K562 (cell line): ENCODE results near the gene CHEK2. TPM values are rescaled to one million over a fixed set of nuclear protein-coding genes. Genes with fewer than 3 reads are reported as not detected.

ENCODE experiments used
- ATAC-seq: fragments of 200-7000 bp; cut with Tn5 transposase; 3 replicates; pipeline ENCODE4 v1.9.1; 2020; ENCODE audit warnings: moderate library complexity
- BruUV-seq: library from RNA; stranded (reverse); fragments of 400-500 nt; replicated peaks from 2 replicates; lab custom pipeline; 2021; lab: Mats Ljungman, UMichigan
- CTCF ChIA-PET: fragments of 300-600 bp; formaldehyde crosslinking; extraction: SDS; loops from one replicate; lab custom pipeline; 2021; ENCODE audit warnings: low intra/inter-chr PET ratio; lab: Yijun Ruan, JAX
- POLR2A ChIA-PET: fragments of 300-600, 350-650 bp; sonication (Branson Sonifier 250); formaldehyde crosslinking; extraction: SDS; loops from one replicate; lab custom pipeline; 2021; ENCODE audit warnings: antibody characterized with exemption, inconsistent platforms; lab: Yijun Ruan, JAX
- DNase-seq, 4 experiments: peaks; one replicate each; pipeline versions ENCODE4 v3.0.0 to v3.0.0-alpha.2; 2011 to 2018; ENCODE audit warnings: low spot score in 3 of 4, mixed read lengths in 3 of 4; ENCODE audit errors: extremely low read depth in 1 of 4
- FAIRE-seq: peaks from 2 replicates; lab custom pipeline; 2011; peaks lifted over from hg19 to GRCh38; lab: Jason Lieb, UNC
- H2AFZ ChIP-seq: 2 replicates; pipeline ENCODE4 v1.6.0; 2011; ENCODE audit warnings: low read depth, low read length, control low read depth, inconsistent platforms
- H3K27ac ChIP-seq: fragments of 200-600 bp; 3 replicates; pipeline ENCODE4 v1.8.0; 2011; ENCODE audit warnings: low read depth, mild to moderate bottlenecking, control low read depth, inconsistent platforms, low read length, moderate library complexity, mixed read lengths; ENCODE audit errors: extremely low read depth
- H3K27me3 ChIP-seq, 2 experiments: fragments of 300-600 bp in 1 of 2; 2 replicates in 1 of 2; 3 replicates in 1 of 2; pipeline versions ENCODE4 v1.6.0 to v1.8.0; 2011; ENCODE audit warnings: inconsistent platforms in 2 of 2, low read length in 2 of 2, mild to moderate bottlenecking in 1 of 2, mixed read lengths in 1 of 2, moderate library complexity in 1 of 2; ENCODE audit not compliant: control insufficient read depth in 2 of 2, insufficient read depth in 2 of 2
- H3K36me3 ChIP-seq: fragments of 300-600 bp; 3 replicates; pipeline ENCODE4 v1.8.0; 2011; ENCODE audit warnings: mild to moderate bottlenecking, low read length, inconsistent platforms; ENCODE audit not compliant: control insufficient read depth, insufficient read depth
- H3K4me1 ChIP-seq, 2 experiments: fragments of 200-600 bp in 1 of 2; replicated peaks in 1 of 2; 2 replicates in 1 of 2; 3 replicates in 1 of 2; pipeline versions ENCODE4 v1.5.1 to v1.8.0; 2011; ENCODE audit warnings: inconsistent platforms in 2 of 2, low read length in 2 of 2, mild to moderate bottlenecking in 1 of 2, mixed read lengths in 1 of 2, moderate library complexity in 1 of 2; ENCODE audit not compliant: control insufficient read depth in 2 of 2, insufficient read depth in 2 of 2
- H3K4me2 ChIP-seq: 2 replicates; pipeline ENCODE4 v1.6.1; 2011; ENCODE audit warnings: low read length, control low read depth, inconsistent platforms, mixed read lengths; ENCODE audit not compliant: insufficient read depth
- H3K4me3 ChIP-seq: fragments of 200-600 bp; sonication (generic), shearing (Covaris generic); 2 replicates; pipeline ENCODE4 v1.5.1; 2016; ENCODE audit warnings: control low read depth, inconsistent platforms
- H3K79me2 ChIP-seq: fragments of 200-600 bp; 3 replicates; pipeline ENCODE4 v1.8.0; 2011; ENCODE audit warnings: low read length, inconsistent platforms; ENCODE audit not compliant: control insufficient read depth, insufficient read depth
- H3K9ac ChIP-seq, 2 experiments: 2 replicates each; pipeline versions ENCODE4 v1.6.0 to v1.6.1; 2011; ENCODE audit warnings: low read depth in 2 of 2, low read length in 2 of 2, control low read depth in 1 of 2, inconsistent platforms in 1 of 2, mild to moderate bottlenecking in 1 of 2, mixed read lengths in 1 of 2; ENCODE audit not compliant: insufficient read depth in 1 of 2
- H3K9me1 ChIP-seq: one replicate; pipeline ENCODE4 v1.6.0; 2011; ENCODE audit warnings: inconsistent platforms, mild to moderate bottlenecking, low read length, moderate library complexity; ENCODE audit not compliant: control insufficient read depth, insufficient read depth
- H3K9me3 ChIP-seq: replicated peaks from 2 replicates; pipeline ENCODE4 v1.5.1; 2011; ENCODE audit warnings: low read depth, low read length, inconsistent platforms; ENCODE audit not compliant: control insufficient read depth, insufficient read depth
- H4K20me1 ChIP-seq: replicated peaks from 2 replicates; pipeline ENCODE4 v1.6.1; 2011; ENCODE audit warnings: low read length, inconsistent platforms, mixed read lengths; ENCODE audit not compliant: control insufficient read depth, insufficient read depth
- ARID1B ChIP-seq: fragments of 450-650 bp; IDR thresholded peaks from 2 replicates; pipeline ENCODE4 v1.6.1; 2016; ENCODE audit warnings: antibody characterized with exemption, mild to moderate bottlenecking, inconsistent platforms
- ARID3A ChIP-seq: IDR thresholded peaks from 2 replicates; pipeline ENCODE4 v1.6.1; 2012; ENCODE audit warnings: low read depth, low read length, improper control_type of control experiment, borderline replicate concordance
- CBFA2T2 ChIP-seq: fragments of 450-650 bp; conservative IDR thresholded peaks from 2 replicates; pipeline ENCODE4 v1.6.1; 2017; ENCODE audit warnings: mild to moderate bottlenecking
- CBFA2T3 ChIP-seq: fragments of 450-650 bp; IDR thresholded peaks from 2 replicates; pipeline ENCODE4 v1.6.1; 2017
- CBX1 ChIP-seq: sonication (generic); IDR thresholded peaks from 2 replicates; pipeline ENCODE4 v1.6.1; 2016; ENCODE audit warnings: antibody characterized with exemption, low read depth, mild to moderate bottlenecking
- CCAR2 ChIP-seq: fragments of 200-400 bp; formaldehyde crosslinking; IDR thresholded peaks from 2 replicates; pipeline ENCODE4 v1.6.1; 2017; ENCODE audit warnings: mild to moderate bottlenecking, low read depth, low read length
- EGR1 ChIP-seq: fragments of 450-650 bp; conservative IDR thresholded peaks from 2 replicates; pipeline ENCODE4 v1.6.1; 2017; ENCODE audit warnings: mild to moderate bottlenecking
- ELF1 ChIP-seq: fragments of 200-800 bp; sonication (Bioruptor generic); IDR thresholded peaks from 2 replicates; pipeline ENCODE4 v1.6.1; 2016; ENCODE audit warnings: missing genetic modification characterization, missing compliant biosample characterization
- MAFK ChIP-seq: IDR thresholded peaks from 2 replicates; pipeline ENCODE4 v1.6.1; 2011; ENCODE audit warnings: low read length, improper control_type of control experiment
- MBD2 ChIP-seq: sonication (generic); IDR thresholded peaks from 2 replicates; pipeline ENCODE4 v1.6.1; 2016; ENCODE audit warnings: low read depth, borderline replicate concordance
- MYBL2 ChIP-seq, 2 experiments: fragments of 450-650 bp in 1 of 2; sonication (generic) in 1 of 2; formaldehyde crosslinking in 1 of 2; IDR thresholded peaks; 2 replicates each; pipeline versions ENCODE4 v1.6.1 to v1.8.1; 2017 to 2022; ENCODE audit warnings: borderline replicate concordance in 1 of 2, inconsistent platforms in 1 of 2, low read depth in 1 of 2, mild to moderate bottlenecking in 1 of 2, missing genetic modification reagents in 1 of 2, moderate library complexity in 1 of 2
- NR4A1 ChIP-seq, 2 experiments: fragments of 250-450 bp in 1 of 2; fragments of 450-650 bp in 1 of 2; sonication (Bioruptor Pico) in 1 of 2; IDR thresholded peaks; 2 replicates each; pipeline versions ENCODE4 v1.4.0 to v1.6.1; 2016 to 2020; ENCODE audit warnings: mild to moderate bottlenecking in 2 of 2, missing compliant biosample characterization in 1 of 2, missing genetic modification characterization in 1 of 2, moderate library complexity in 1 of 2
- PHB ChIP-seq: fragments of 250-450 bp; sonication (Bioruptor Pico); IDR thresholded peaks from 2 replicates; pipeline ENCODE4 v1.5.0; 2021
- RFX1 ChIP-seq: fragments of 450-650 bp; IDR thresholded peaks from 2 replicates; pipeline ENCODE4 v1.6.1; 2016; ENCODE audit warnings: mild to moderate bottlenecking, moderate library complexity
- SAP30 ChIP-seq: fragments of 200-600 bp; sonication (generic); IDR thresholded peaks from 2 replicates; pipeline ENCODE4 v1.6.1; 2012; ENCODE audit warnings: borderline replicate concordance, low read depth, mild to moderate bottlenecking, moderate library complexity, low read length, control low read depth, inconsistent platforms; ENCODE audit not compliant: insufficient read depth, poor library complexity, severe bottlenecking
- SMARCB1 ChIP-seq: IDR thresholded peaks from 2 replicates; pipeline ENCODE4 v1.6.1; 2011; ENCODE audit warnings: improper control_type of control experiment, low read depth; ENCODE audit not compliant: insufficient read length
- TCF3 ChIP-seq: sonication (generic); formaldehyde crosslinking; IDR thresholded peaks from 2 replicates; pipeline ENCODE4 v1.4.0; 2020; ENCODE audit warnings: mild to moderate bottlenecking, missing genetic modification reagents
- ZNF165 ChIP-seq: fragments of 250-450 bp; sonication (Bioruptor Pico); IDR thresholded peaks from 2 replicates; pipeline ENCODE4 v1.4.0; 2020; ENCODE audit warnings: borderline replicate concordance
- ZNF274 ChIP-seq: IDR thresholded peaks from 2 replicates; pipeline ENCODE4 v1.6.1; 2011; ENCODE audit warnings: low read depth, mild to moderate bottlenecking, low read length, moderate library complexity, borderline replicate concordance
- ZNF436 ChIP-seq: fragments of 250-450, 450-650 bp; sonication (Bioruptor Pico); formaldehyde crosslinking; IDR thresholded peaks from 2 replicates; pipeline ENCODE4 v1.7.0; 2020; ENCODE audit warnings: mild to moderate bottlenecking
- ZSCAN32 ChIP-seq: fragments of 450-650 bp; formaldehyde crosslinking; IDR thresholded peaks from 2 replicates; pipeline ENCODE4 v1.4.0; 2020; ENCODE audit warnings: mild to moderate bottlenecking, moderate library complexity
- WGBS: fragments of 100-300 bp; shearing (Covaris generic); methylation state at CpG from one replicate; pipeline ENCODE4 v1.1.6; 2016; ENCODE audit warnings: low coverage, mixed read lengths; ENCODE audit not compliant: insufficient coverage; ENCODE audit errors: missing lambda C conversion rate; 5-methylcytosine and 5-hydroxymethylcytosine counted together
- in situ Hi-C: fragments of 300-500 bp; cut with MboI; formaldehyde crosslinking; loops from 4 replicates; pipeline ENCODE4 v1.15.0; 2018; ENCODE audit warnings: inconsistent platforms, mixed read lengths
- intact Hi-C: fragments of 100-400 bp; cut with micrococcal nuclease; formaldehyde crosslinking; loops from 2 replicates; pipeline ENCODE4 v1.14.2; 2022
- polyA plus RNA-seq, 8 experiments: library from polyadenylated mRNA; depleted of rRNA in 4 of 8; stranded (reverse) in 5 of 8; unstranded in 3 of 8; fragments of >200 nt; fragmentation: Nextera tagmentation in 2 of 8; fragmentation: Illumina TruSeq in 1 of 8; extraction: Ambion mirVana in 2 of 8; extraction: Trizol in 1 of 8; gene quantifications; 2 replicates each; pipeline versions ENCODE4 v1.2.1 to v1.2.3, GENCODE V29; 2011 to 2014; ENCODE audit warnings: inconsistent platforms in 1 of 8, missing spikeins in 1 of 8
- total RNA-seq, 7 experiments: library from RNA; depleted of rRNA in 6 of 7; stranded (reverse); fragments of >200 nt in 6 of 7; fragmentation: Illumina TruSeq in 2 of 7; extraction: Trizol in 2 of 7; gene quantifications; 2 replicates each; pipeline versions ENCODE4 v1.2.1 to v1.2.3, GENCODE V29; 2011 to 2021; ENCODE audit warnings: low replicate concordance in 1 of 7
- TF ChIP-seq, protein P1 (sequence below): fragments of 450-650 bp; IDR thresholded peaks from 2 replicates; pipeline ENCODE4 v1.6.1; 2016; ENCODE audit warnings: missing biosample characterization, missing genetic modification characterization

The CHEK2 gene
- total and polyA plus RNA-seq, 9 of the 15 experiments (the other 6 are each of a cell fraction or from before 2014, with no cell fraction given), result 28.7 to 102 (median 58.0) TPM

GRCh38 chr22:28779833-28780232 is 38.2 kb upstream of the CHEK2 start:
- H3K4me2 ChIP-seq, result peak overlapping the region; percentile 72
- H3K4me3 ChIP-seq, result no peak overlapping the region
- peak overlapping the region; percentile 68; the same call in 2 of the 3 replicates for H3K27ac ChIP-seq
- no peaks in the 10 kb centered on the region for H3K27me3 ChIP-seq
- DNase-seq, result peak in 3 of 4 experiments; percentile 19 to 62 (median 62)
- peaks cover 39% of the 10 kb centered on the region for H3K79me2 ChIP-seq
- H2AFZ ChIP-seq, result peak overlapping the region; percentile 52; the same call in 1 of the 2 replicates
- 0% methylated on average over 5 of the region's 5 CpGs for WGBS
- peak overlapping the region in 1 of 2 experiments; percentile 57; a peak in 2 of 4 replicates for H3K9ac ChIP-seq
- peak; percentile 93 for ATAC-seq
- ChIA-PET POLR2A (interaction anchor here (0.7 to 3.6 kb wide), 4 partner anchors 8 to 20 kb away, joined by 3 to 20 read pairs (median 4); partner anchors contain the start of gene XBP1), CTCF (no interaction called here)
- intact Hi-C loops, result no loop called here
- H3K36me3 ChIP-seq, result peaks cover 62% of the 10 kb centered on the region
- no peaks in the 10 kb centered on the region for H3K9me1 ChIP-seq
- peaks cover 3 to 12% of the 10 kb centered on the region in 2 experiments; a peak in 4 of 5 replicates for H3K4me1 ChIP-seq
- no TSS peak for BruUV-seq
- in situ Hi-C loops, result no loop called here
- FAIRE-seq, result peak; percentile 94
- H4K20me1 ChIP-seq, result no peaks in the 10 kb centered on the region
- H3K9me3 ChIP-seq, result no peaks in the 10 kb centered on the region
- no peak for TF ChIP-seq RFX1
- TF ChIP-seq ZNF165 (CRISPR knock-in tag), result no peak
- TF ChIP-seq SAP30, result no peak
- no peak for TF ChIP-seq ARID3A
- no peak for TF ChIP-seq CBX1
- TF ChIP-seq MBD2, result no peak
- no peak for TF ChIP-seq NR4A1 (CRISPR knock-in tag; IDR thresholded peaks at IDR 0.05)
- TF ChIP-seq NR4A1 (tag; IDR thresholded peaks at IDR 0.05), result no peak
- TF ChIP-seq MYBL2 (IDR thresholded peaks at IDR 0.05; ENCODE audit: low read depth), result no peak
- TF ChIP-seq MYBL2 (CRISPR knock-in tag; IDR thresholded peaks at IDR 0.05; ENCODE audit: borderline replicate concordance), result no peak
- TF ChIP-seq ZNF436 (CRISPR knock-in tag), result no peak
- no peak for TF ChIP-seq ZNF274
- TF ChIP-seq SMARCB1, result no peak
- no peak for TF ChIP-seq CCAR2
- peak; percentile 36; the same call in 1 of the 2 replicates for TF ChIP-seq MAFK
- no peak for TF ChIP-seq ZSCAN32 (CRISPR knock-in tag)
- peak; percentile 67 for TF ChIP-seq TCF3 (CRISPR knock-in tag)
- no peak for TF ChIP-seq EGR1
- TF ChIP-seq PHB, result no peak
- peak; percentile 76 for TF ChIP-seq ARID1B
- TF ChIP-seq, protein P1, sequence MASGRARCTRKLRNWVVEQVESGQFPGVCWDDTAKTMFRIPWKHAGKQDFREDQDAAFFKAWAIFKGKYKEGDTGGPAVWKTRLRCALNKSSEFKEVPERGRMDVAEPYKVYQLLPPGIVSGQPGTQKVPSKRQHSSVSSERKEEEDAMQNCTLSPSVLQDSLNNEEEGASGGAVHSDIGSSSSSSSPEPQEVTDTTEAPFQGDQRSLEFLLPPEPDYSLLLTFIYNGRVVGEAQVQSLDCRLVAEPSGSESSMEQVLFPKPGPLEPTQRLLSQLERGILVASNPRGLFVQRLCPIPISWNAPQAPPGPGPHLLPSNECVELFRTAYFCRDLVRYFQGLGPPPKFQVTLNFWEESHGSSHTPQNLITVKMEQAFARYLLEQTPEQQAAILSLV (tag), result no peak
- TF ChIP-seq ELF1 (tag), result no peak
- peak; percentile 12; the same call in 1 of the 2 replicates for TF ChIP-seq CBFA2T2
- peak; percentile 62 for TF ChIP-seq CBFA2T3
